Stimulated activated naive CD8-positive, alpha-beta T cell treated with anti-CD3 and anti-CD28 coated beads, Interleukin-15, amount 100 ng/mL, for 72 hours (primary cell): ENCODE results near the gene YIPF5.

Experiments
- ATAC-seq: fragments of 150-1000 bp; cut with Tn5 transposase; 2 replicates; pipeline ENCODE4 v1.10.0; 2021; ENCODE audit warnings: mild to moderate bottlenecking, moderate library complexity
- DNase-seq, 2 donors: peaks; one replicate each; pipeline ENCODE4 v3.0.0; 2021 to 2022
- H3K27ac Mint-ChIP-seq, 2 donors: one replicate each; pipeline ENCODE4 v1.8.0; 2022; ENCODE audit warnings: mild to moderate bottlenecking in 2 of 2, mixed read lengths in 2 of 2, moderate library complexity in 2 of 2
- H3K27me3 Mint-ChIP-seq: one replicate; pipeline ENCODE4 v1.8.0; 2022; ENCODE audit warnings: mixed read lengths
- H3K4me1 Mint-ChIP-seq: one replicate; pipeline ENCODE4 v1.8.0; 2022; ENCODE audit warnings: mild to moderate bottlenecking, mixed read lengths
- H3K4me3 Mint-ChIP-seq, 2 donors: one replicate each; pipeline ENCODE4 v1.8.0; 2022; ENCODE audit warnings: mild to moderate bottlenecking in 2 of 2, mixed read lengths in 2 of 2, moderate library complexity in 1 of 2
- H3K9me3 Mint-ChIP-seq, 2 donors: one replicate each; pipeline ENCODE4 v1.8.0; 2022; ENCODE audit warnings: mixed read lengths in 2 of 2

The YIPF5 gene

GRCh38 chr5:144191998-144192397 is 21.5 kb upstream of the YIPF5 start:
- Mint-ChIP-seq H3K27me3 (no peaks in the 10 kb centered on the region), H3K4me3 (no peak overlapping the region), H3K27ac (no peak overlapping the region), H3K4me1 (no peaks in the 10 kb centered on the region), H3K9me3 (no peaks in the 10 kb centered on the region)
- peak; percentile 36 to 43 for DNase-seq
- peak; percentile 75 for ATAC-seq

DNA sequence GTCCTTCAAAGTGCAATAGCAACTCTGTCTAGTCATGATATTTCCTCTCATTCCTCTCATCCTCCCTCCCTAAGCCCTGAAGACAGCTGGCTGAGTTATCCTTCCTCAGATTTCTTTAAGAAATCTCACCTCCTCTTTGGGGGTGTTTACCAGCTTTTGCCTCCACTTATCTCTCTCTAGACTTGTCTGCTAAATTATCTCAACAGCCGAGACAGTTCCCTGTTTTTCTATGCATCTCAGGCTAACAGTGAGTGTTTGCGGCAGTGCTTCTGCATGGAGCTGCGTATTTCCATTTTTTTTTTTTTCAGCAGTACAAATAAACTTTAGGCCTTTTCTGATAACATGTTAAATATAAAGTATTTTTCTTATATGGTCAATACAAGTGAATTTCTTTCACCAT is 21.1 kb upstream of the YIPF5 start:
- no peak for ATAC-seq
- no peak overlapping the region for H3K4me3 Mint-ChIP-seq
- no peaks in the 10 kb centered on the region for H3K27me3 Mint-ChIP-seq
- no peak overlapping the region for H3K27ac Mint-ChIP-seq
- no peak for DNase-seq
- H3K9me3 Mint-ChIP-seq: no peaks in the 10 kb centered on the region
- peaks cover 1% of the 10 kb centered on the region for H3K4me1 Mint-ChIP-seq

- ATAC-seq (peak; percentile 83), DNase-seq (peak; percentile 66 to 85)
- Mint-ChIP-seq H3K27ac (peak overlapping the region; percentile 89 to 93), H3K4me3 (peak overlapping the region; percentile 55 to 73), H3K4me1 (peaks cover 16% of the 10 kb centered on the region), H3K27me3 (no peaks in the 10 kb centered on the region), H3K9me3 (no peaks in the 10 kb centered on the region)
Measured at GRCh38 chr5:144189800-144190429, 19.5 kb upstream of the YIPF5 start.

GRCh38 chr5:144187699-144188294 is 17.3 kb upstream of the YIPF5 start:
- no peaks in the 10 kb centered on the region for H3K9me3 Mint-ChIP-seq
- peaks cover 16% of the 10 kb centered on the region for H3K4me1 Mint-ChIP-seq
- no peaks in the 10 kb centered on the region for H3K27me3 Mint-ChIP-seq
- H3K27ac Mint-ChIP-seq: peak overlapping the region; percentile 77 to 81
- DNase-seq: peak; percentile 47 to 70
- peak overlapping the region; percentile 41 to 52 for H3K4me3 Mint-ChIP-seq
- peak; percentile 70 for ATAC-seq

GRCh38 chr5:144183254-144183889 is 12.9 kb upstream of the YIPF5 start:
- no peak for DNase-seq
- no peak overlapping the region for H3K27ac Mint-ChIP-seq
- peaks cover 16% of the 10 kb centered on the region for H3K4me1 Mint-ChIP-seq
- ATAC-seq: no peak
- no peaks in the 10 kb centered on the region for H3K9me3 Mint-ChIP-seq
- H3K4me3 Mint-ChIP-seq: peak overlapping the region in 1 of 2 donors; percentile 20
- H3K27me3 Mint-ChIP-seq: no peaks in the 10 kb centered on the region

- H3K4me3 Mint-ChIP-seq: no peak overlapping the region
- DNase-seq (no peak), ATAC-seq (no peak)
- peak overlapping the region in 1 of 2 donors; percentile 56 for H3K27ac Mint-ChIP-seq
- no peaks in the 10 kb centered on the region for H3K27me3 Mint-ChIP-seq
- H3K9me3 Mint-ChIP-seq: no peaks in the 10 kb centered on the region
- H3K4me1 Mint-ChIP-seq: peaks cover 9% of the 10 kb centered on the region
Measured at GRCh38 chr5:144179226-144179625, 8.8 kb upstream of the YIPF5 start.

DNA sequence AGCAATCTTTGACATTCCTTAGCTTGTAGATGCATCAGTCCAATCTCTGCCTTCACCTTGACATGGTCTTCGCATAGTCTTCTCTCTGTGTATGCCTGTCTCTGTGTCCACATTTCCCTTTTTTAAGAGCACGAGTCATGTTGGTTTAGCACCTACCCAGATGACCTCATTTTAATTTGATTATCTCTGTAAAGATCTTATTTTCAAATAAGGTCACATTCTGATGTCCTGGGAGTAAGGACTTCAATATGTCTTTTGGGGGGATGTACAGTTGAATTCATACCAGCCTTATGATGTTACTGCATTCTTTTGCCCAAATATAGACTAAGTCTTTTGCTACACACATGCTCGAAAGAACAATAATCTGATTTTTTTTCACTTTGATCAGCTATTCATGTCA is 7.1 kb upstream of the YIPF5 start:
- Mint-ChIP-seq H3K27me3 (no peaks in the 10 kb centered on the region), H3K4me1 (peaks cover 9% of the 10 kb centered on the region), H3K4me3 (no peak overlapping the region), H3K27ac (no peak overlapping the region), H3K9me3 (no peaks in the 10 kb centered on the region)
- ATAC-seq: no peak
- DNase-seq: no peak

GRCh38 chr5:144173766-144174165 is 3.3 kb upstream of the YIPF5 start:
- H3K4me1 Mint-ChIP-seq: peaks cover 32% of the 10 kb centered on the region
- H3K9me3 Mint-ChIP-seq: peaks cover 4 to 8% of the 10 kb centered on the region in 2 donors
- no peak overlapping the region for H3K27ac Mint-ChIP-seq
- no peak for DNase-seq
- H3K27me3 Mint-ChIP-seq: no peaks in the 10 kb centered on the region
- no peak for ATAC-seq
- no peak overlapping the region for H3K4me3 Mint-ChIP-seq

DNA sequence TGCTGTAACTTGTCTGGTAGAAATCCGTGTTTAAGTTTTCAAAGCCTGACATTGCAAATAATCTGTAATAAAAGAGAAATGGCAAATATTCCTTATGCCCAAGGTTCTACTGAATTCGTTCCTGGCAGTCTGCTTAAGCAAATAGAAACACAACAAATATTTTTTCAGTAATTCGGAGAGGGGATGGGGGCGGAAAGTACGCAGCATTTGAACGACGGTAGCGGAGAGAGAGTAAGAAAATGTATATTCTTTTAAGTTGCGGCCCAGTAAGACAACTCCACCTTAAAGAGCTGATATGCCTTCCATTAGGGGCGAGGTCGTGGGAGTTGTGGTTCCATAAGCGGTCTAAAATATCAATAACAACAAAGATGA is 569 bp downstream of the YIPF5 start:
- H3K9me3 Mint-ChIP-seq: peaks cover 4 to 8% of the 10 kb centered on the region in 2 donors
- DNase-seq: no peak
- H3K27me3 Mint-ChIP-seq: no peaks in the 10 kb centered on the region
- no peak for ATAC-seq
- peaks cover 34% of the 10 kb centered on the region for H3K4me1 Mint-ChIP-seq
- peak overlapping the region; percentile 90 to 100 for H3K4me3 Mint-ChIP-seq
- H3K27ac Mint-ChIP-seq: peak overlapping the region; percentile 71 to 99

DNA sequence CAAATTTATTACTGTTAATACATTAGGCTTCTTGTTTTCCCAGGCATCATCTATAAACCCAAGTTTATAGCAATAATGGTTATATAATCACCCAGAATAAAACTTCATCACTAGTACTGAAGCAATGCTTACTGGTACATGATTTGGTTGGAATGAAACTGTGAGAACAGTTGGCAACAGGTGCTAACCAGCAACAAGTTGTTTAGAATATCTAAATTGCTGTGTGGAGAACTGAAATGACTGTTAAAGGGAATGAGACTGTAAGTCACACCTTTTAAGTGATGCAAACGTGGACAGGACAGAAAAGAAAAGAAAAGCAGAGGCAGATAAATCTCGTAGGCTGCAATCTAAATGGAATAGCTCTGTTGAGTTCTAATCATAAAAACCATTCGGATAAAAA is 2.5 kb downstream of the YIPF5 start:
- DNase-seq (no peak), ATAC-seq (no peak)
- peaks cover 4 to 8% of the 10 kb centered on the region in 2 donors for H3K9me3 Mint-ChIP-seq
- peaks cover 34% of the 10 kb centered on the region for H3K4me1 Mint-ChIP-seq
- no peaks in the 10 kb centered on the region for H3K27me3 Mint-ChIP-seq
- H3K4me3 Mint-ChIP-seq: peak overlapping the region in 1 of 2 donors; percentile 17
- no peak overlapping the region for H3K27ac Mint-ChIP-seq

GRCh38 chr5:144166696-144167095 is 3.8 kb downstream of the YIPF5 start:
- no peaks in the 10 kb centered on the region for H3K27me3 Mint-ChIP-seq
- H3K4me3 Mint-ChIP-seq: no peak overlapping the region
- peaks cover 4 to 8% of the 10 kb centered on the region in 2 donors for H3K9me3 Mint-ChIP-seq
- no peak for ATAC-seq
- H3K4me1 Mint-ChIP-seq: peaks cover 33% of the 10 kb centered on the region
- no peak overlapping the region for H3K27ac Mint-ChIP-seq
- no peak for DNase-seq

DNA sequence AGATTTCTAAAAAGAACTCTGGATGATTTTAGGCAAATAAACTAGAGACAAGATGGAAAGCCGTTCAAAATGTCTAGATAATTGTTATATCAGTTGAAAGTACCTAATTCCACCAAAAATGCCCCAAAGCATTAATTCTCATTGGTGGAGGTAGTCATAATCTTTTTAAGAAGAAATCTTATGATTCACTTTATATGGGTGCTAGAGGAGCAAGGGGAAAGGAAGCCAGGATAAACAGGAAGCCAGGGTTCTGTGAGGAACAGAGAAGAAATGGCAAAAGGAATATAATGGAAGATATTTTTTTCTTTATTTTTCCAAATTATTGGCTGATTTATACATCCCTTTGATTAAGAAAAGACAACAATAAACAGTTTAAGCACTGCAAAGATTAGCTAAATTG is 7.8 kb downstream of the YIPF5 start:
- DNase-seq (no peak), ATAC-seq (no peak)
- Mint-ChIP-seq H3K4me3 (no peak overlapping the region), H3K27ac (no peak overlapping the region), H3K4me1 (no peaks in the 10 kb centered on the region), H3K9me3 (no peaks in the 10 kb centered on the region), H3K27me3 (no peaks in the 10 kb centered on the region)

DNA sequence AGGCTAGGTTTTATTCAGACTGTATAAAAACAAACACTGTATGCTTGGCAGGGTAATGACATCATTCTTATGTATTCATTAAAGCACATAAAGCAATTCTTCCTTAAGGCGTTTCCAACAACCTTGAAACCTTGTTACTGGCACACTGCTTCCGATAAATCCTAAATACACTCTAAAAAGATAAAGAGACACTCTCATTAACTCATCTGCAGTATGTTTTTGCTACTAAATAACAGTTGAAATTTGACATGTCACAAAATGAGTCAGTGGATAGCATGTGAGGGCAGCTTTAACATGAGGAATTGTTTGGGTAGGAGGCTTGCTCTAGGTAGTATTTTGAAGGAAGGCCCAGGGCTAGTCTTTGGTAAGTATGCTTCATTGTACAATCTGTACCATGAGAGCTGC is 13.7 kb downstream of the YIPF5 start:
- peaks cover 6% of the 10 kb centered on the region for H3K4me1 Mint-ChIP-seq
- H3K27me3 Mint-ChIP-seq: no peaks in the 10 kb centered on the region
- DNase-seq (no peak), ATAC-seq (no peak)
- no peak overlapping the region for H3K27ac Mint-ChIP-seq
- H3K9me3 Mint-ChIP-seq: no peaks in the 10 kb centered on the region
- no peak overlapping the region for H3K4me3 Mint-ChIP-seq

DNA sequence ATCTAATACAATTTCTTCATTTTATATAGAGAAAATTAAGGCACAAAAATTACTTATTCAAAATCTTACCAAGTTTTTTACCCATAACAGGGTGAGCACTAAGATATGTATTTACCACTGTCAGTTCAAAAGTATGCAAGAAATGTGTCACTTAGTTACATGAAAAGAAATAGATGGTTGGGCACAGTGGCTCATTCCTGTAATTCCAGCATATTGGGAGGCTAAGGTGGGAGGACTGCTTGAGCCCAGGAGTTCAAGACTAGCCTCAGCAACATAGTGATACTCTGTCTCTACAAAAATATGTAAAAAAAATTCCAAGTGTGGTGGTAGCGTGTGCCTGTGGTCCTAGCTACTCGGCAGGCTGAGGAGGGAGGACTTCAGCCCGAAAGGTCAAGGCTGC is 19.4 kb downstream of the YIPF5 start:
- DNase-seq: no peak
- no peaks in the 10 kb centered on the region for H3K9me3 Mint-ChIP-seq
- H3K4me3 Mint-ChIP-seq: no peak overlapping the region
- no peak overlapping the region for H3K27ac Mint-ChIP-seq
- ATAC-seq: no peak
- no peaks in the 10 kb centered on the region for H3K4me1 Mint-ChIP-seq
- H3K27me3 Mint-ChIP-seq: no peaks in the 10 kb centered on the region

GRCh38 chr5:144144956-144145751 is 25.3 kb downstream of the YIPF5 start:
- DNase-seq (no peak), ATAC-seq (no peak)

DNA sequence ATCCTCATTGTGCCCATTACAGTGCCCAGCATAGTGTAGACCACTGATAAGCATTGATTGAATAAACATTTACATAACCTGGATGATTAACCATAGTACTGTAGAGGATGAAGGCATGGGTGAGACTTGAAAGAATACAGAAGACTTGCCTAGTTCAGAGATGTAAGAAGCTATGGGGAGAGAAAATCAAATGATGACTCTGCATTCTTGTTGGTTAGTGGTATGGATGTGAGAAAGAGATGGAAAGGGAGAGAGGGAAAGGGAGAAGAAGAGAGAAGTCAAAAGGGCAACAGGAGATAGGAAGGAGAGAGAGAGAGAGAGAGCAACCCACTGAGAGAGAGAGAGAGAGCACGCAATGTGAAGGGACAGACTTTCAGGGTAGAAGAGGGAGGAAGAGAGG is 26.8 kb downstream of the YIPF5 start:
- H3K27ac Mint-ChIP-seq: no peak overlapping the region
- no peak for ATAC-seq
- no peaks in the 10 kb centered on the region for H3K9me3 Mint-ChIP-seq
- no peak for DNase-seq
- peaks cover 9% of the 10 kb centered on the region for H3K4me1 Mint-ChIP-seq
- no peak overlapping the region for H3K4me3 Mint-ChIP-seq
- no peaks in the 10 kb centered on the region for H3K27me3 Mint-ChIP-seq

More at GRCh38 chr5:144144956-144145751, 25.3 kb downstream of the YIPF5 start:
- no peaks in the 10 kb centered on the region for H3K9me3 Mint-ChIP-seq
- no peaks in the 10 kb centered on the region for H3K27me3 Mint-ChIP-seq
- peaks cover 9% of the 10 kb centered on the region for H3K4me1 Mint-ChIP-seq
- H3K27ac Mint-ChIP-seq: no peak overlapping the region
- H3K4me3 Mint-ChIP-seq: no peak overlapping the region
